Limb (tissue), 2 donors: ENCODE results near the gene BUD13.

ENCODE experiments used
- DNase-seq, 2 donors: peaks; one replicate each; pipeline ENCODE4 v3.0.0-alpha.2; 2016; ENCODE audit errors: extremely low spot score in 2 of 2

BUD13 gene

DNA sequence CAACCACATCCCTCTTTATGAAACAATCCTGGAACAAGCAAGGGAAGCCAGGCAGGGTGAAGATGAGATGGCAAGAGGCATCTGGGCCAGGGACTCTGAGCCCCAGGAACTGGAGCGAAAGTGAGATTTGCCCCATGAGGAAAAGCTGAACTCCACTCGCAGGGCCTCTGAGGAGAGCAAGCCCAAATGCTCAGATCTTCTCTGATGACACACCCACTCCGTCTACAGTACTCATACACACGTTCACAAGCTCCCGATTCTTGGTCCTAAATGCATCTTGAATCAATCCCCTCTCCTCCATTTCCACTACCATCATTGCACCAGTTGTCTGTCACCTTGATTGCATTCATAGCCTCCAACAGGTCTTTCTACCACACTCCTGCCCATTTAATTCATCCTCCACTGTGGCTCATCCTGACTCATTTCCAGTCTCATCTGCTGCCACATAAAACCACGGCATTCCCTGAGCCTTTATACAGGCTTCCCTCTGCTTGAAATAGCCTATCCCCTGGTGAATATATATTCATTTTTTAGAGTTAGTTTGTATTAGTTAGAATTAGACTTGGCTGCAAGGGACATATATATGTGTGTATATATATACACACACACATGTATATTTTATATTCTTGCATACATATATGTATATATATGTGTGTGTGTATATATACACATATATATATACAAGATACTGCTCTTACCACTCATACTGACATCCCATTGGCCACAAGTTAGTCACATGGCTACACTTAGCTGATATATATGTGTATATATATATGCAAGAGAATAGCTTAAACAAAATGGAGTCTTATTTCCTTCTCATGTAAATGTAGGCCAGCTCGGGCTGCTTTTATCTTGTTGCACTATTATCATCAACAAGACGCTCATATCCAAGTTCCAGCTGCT lies 20.3 kb upstream of the BUD13 start:
- no peak for DNase-seq

GRCh38 chr11:116792144-116792868 lies 19.5 kb upstream of the BUD13 start:
- no peak for DNase-seq

- no peak for DNase-seq
Observed at GRCh38 chr11:116791813-116792143, 19.0 kb upstream of the BUD13 start, which contains the start of gene APOA5. Gene APOA5 (minus strand): TSS chr11:116791879. CDS start chr11:116791860, 19 bp downstream.

GRCh38 chr11:116791002-116791812 lies 18.4 kb upstream of the BUD13 start:
- DNase-seq, result peak; percentile 51 to 86

- DNase-seq, result no peak
Observed at GRCh38 chr11:116790167-116791001, 17.6 kb upstream of the BUD13 start.

DNA sequence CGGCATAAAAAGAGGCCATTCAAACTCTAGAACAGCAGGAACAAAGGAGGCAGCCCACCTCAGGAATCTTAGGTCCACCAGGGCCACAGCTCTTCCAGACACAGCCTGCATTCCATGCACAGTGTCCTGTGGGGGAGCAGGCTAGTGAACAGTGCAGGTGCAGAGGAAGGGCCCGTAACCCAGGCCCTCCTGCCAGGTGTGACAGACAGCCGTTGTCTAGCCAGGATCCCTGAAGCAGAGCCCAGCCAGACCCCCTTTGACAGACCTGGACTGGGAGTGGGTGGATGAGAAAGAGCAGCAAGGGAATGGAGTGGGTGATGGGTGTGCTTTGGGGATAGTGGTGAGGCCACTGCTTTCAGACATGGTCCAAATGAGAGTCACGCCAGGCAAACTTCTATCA lies 16.2 kb upstream of the BUD13 start:
- DNase-seq, result no peak

GRCh38 chr11:116788534-116788933 lies 15.7 kb upstream of the BUD13 start:
- DNase-seq, result no peak

- DNase-seq, result peak; percentile 82 to 91
Observed at GRCh38 chr11:116787786-116788486, 15.1 kb upstream of the BUD13 start, which contains the start of gene ZPR1. Gene ZPR1 (minus strand): TSS chr11:116788023. CDS start chr11:116787990, 33 bp downstream.

GRCh38 chr11:116787436-116787785 lies 14.6 kb upstream of the BUD13 start:
- peak in 1 of 2 donors; percentile 2 for DNase-seq

GRCh38 chr11:116786966-116787365 lies 14.2 kb upstream of the BUD13 start:
- DNase-seq, result no peak

DNA sequence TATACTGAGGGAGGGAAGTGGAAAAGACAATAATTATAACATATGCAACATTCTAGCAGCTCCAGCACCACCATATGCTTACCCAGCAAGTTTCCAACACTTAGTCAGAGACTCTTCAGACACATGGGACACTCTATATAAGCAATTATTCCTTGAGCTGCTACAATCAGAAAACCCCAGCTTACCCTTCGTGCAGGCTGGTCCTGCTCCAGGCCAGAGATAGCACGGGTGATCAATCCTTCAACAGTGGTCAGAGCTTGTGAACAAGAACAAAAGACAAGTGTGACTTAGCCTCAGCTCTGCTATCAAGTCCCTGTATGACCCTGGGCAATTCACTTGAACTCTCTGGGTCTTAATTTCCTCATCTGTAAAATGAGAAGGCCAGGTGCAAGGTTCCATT lies 13.5 kb upstream of the BUD13 start:
- no peak for DNase-seq

- no peak for DNase-seq
Observed at GRCh38 chr11:116782728-116783127, 9.9 kb upstream of the BUD13 start.

DNA sequence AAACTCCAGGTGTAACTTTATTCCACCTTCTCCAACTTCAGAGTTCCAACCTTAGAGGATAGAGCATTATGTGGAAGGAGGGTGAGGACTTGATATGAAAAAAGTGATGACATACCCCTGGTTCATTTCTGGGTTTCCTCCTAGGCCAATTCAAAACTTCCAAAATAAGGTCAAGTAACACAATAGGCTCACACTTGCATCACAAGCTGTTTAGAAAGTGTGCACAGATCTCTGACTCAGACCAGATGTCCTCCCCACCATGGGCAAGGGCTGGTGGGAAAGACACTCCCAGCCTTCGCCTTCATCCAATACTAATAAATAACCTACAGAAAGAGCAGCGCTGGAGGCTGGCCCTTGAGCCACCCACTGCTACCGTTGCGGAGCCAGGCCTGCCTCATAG lies 5.8 kb upstream of the BUD13 start:
- no peak for DNase-seq

GRCh38 chr11:116777056-116777455 lies 4.3 kb upstream of the BUD13 start:
- no peak for DNase-seq

DNA sequence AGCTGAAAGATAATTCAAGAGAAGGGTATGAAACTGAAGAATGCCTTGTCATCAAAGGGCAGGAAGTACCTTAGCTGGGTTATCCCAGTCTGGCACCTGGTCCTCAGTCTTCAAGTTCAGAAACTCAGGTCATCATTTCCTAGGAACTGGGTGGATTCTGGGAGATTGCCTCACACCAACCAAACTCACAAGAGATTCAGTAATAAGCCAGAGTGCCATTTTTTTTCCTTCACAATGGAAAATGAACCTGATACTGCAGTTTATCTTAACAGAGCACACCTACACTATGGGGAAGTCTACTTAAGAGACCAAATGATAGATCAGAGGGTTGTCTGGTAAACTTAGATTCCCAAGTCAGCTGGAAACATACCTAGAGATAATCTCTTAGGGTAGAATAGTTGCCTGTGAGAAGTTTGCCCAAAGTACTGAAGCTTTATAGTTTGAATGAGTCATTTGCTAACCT lies 3.8 kb upstream of the BUD13 start:
- no peak for DNase-seq

- DNase-seq, result no peak
Observed at GRCh38 chr11:116775975-116776374, 3.2 kb upstream of the BUD13 start.

GRCh38 chr11:116774661-116775060 lies 1.9 kb upstream of the BUD13 start:
- no peak for DNase-seq

GRCh38 chr11:116773203-116774097 lies 663 bp upstream of the BUD13 start:
- DNase-seq, result no peak

DNA sequence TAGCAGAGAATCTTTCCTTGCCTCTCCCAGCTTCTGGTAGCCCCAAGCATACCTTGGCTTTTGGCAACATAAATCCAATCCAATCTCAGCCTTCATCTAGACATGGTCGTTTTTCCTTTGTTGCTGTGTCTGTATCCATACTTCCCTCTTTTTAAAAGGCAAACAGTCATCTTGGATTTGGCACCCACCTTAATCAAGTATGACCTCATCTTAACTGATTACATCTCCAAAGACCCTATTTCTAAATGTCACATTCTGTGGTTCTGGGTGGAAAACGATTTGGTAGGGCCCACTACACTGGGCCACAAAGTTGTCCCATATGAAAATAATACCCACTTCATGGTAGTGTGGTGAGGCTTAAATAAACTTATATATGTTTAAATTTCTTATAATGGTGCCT lies 852 bp downstream of the BUD13 start:
- DNase-seq, result no peak
